ENCODE results near the gene RNF31. TPM values are rescaled to one million over a fixed set of nuclear protein-coding genes. Genes with fewer than 3 reads are reported as not detected.
"Not testable (repeated sequence)": the region's sequence is repeated elsewhere in the genome, so short reads cannot be mapped to it uniquely, and the experiment has no call there.

RNF31 gene
- total and polyA plus RNA-seq, 5 donors, result 27.6 to 48.4 (median 40.6) TPM

DNA sequence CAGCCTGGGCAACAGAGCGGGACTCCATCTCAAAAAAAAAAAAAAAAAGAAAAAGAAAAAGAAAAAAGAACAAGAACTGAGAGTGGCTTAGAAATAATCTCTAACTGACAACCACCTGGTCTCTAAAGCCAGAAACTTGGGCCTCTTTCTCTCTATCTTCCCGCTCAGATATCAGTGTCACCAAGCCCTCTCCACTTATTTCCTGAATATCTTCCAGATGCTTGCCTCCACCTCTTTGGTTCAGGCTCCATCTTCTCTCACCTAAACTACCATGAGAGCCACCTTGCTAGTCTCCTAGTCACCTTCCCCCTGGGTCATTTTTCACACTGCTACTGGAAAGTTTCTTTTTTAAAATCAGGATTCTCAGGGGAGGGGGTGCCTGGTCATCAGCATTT, 49.8 kb downstream of the RNF31 start:
- H3K27ac ChIP-seq (ENCODE audit: low read length), result no peak overlapping the region
- no peak overlapping the region for H3K4me3 ChIP-seq (ENCODE audit: low read length)
- no peak for DNase-seq
- intact Hi-C loops (cut with DNase I), result no loop called here
- no peaks in the 10 kb centered on the region for H3K27me3 ChIP-seq (ENCODE audit: control insufficient read depth, insufficient read depth)
- H3K4me1 ChIP-seq (ENCODE audit: control insufficient read depth, insufficient read depth, low read length), result no peaks in the 10 kb centered on the region
- no peaks in the 10 kb centered on the region for H3K9me3 ChIP-seq (ENCODE audit: control insufficient read depth, low read length)
- ATAC-seq, result no peak
- 87% methylated on average over 2 of the region's 2 CpGs for WGBS

DNA sequence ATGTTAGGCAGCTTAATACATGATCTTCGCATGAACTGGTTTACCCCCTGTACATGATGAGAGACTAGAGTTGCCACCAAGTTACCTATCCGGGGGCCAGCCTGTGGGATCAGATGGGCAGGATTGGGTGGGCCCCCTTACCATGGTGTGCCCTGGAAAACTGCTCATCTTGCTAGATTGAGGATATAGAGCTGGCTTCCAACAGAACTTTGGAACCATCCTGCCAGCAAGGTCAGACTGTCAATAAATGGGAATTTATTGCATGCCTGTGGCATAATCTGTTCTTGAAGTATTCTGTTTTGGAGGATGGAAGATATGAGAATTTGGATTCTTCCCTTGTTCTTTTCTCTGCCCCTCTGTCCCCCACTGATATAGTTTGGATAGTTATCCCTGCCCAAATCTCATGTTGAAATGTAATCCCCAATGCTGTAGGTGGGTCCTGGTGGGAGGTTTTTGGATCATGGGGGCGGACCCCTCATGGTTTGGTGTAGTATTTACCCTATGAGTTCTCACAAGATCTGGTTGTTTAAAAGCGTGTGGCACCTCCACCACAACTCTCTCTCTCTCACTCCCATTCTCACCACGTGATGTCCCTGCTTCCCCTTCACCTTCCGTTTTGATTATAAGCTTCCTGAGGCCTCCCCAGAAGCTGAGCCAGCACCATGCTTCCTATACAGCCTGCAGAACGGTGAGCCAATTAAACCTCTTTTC, 51.7 kb downstream of the RNF31 start:
- WGBS, result 84% methylated on average over 7 of the region's 7 CpGs
- Histone ChIP-seq H3K4me1 (ENCODE audit: control insufficient read depth, insufficient read depth, low read length) (no peaks in the 10 kb centered on the region), H3K9me3 (ENCODE audit: control insufficient read depth, low read length) (no peaks in the 10 kb centered on the region), H3K4me3 (ENCODE audit: low read length) (no peak overlapping the region), H3K27me3 (ENCODE audit: control insufficient read depth, insufficient read depth) (no peaks in the 10 kb centered on the region), H3K27ac (ENCODE audit: low read length) (no peak overlapping the region)
- DNase-seq, result no peak
- intact Hi-C loops (cut with DNase I), result no loop called here
- ATAC-seq, result no peak

DNA sequence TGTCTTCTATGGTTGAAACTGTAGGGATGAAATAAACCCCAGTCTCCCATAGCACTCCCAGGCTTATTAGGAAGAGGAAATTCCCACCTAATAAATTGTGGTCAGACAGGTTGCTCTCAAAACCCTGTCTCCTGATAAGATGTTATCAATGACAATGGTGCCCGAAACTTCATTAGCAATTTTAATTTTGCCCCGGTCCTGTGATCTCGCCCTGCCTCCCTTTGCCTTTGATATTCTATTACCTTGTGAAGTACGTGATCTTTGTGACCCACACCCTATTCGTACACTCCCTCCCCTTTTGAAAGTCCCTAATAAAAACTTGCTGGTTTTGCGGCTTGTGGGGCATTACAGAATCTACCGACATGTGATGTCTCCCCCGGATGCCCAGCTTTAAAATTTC, 55.2 kb downstream of the RNF31 start:
- H3K27me3 ChIP-seq (ENCODE audit: control insufficient read depth, insufficient read depth); DNase-seq; ATAC-seq; H3K4me1 ChIP-seq (ENCODE audit: control insufficient read depth, insufficient read depth, low read length); H3K9me3 ChIP-seq (ENCODE audit: control insufficient read depth, low read length); H3K4me3 ChIP-seq (ENCODE audit: low read length); intact Hi-C loops (cut with DNase I); H3K27ac ChIP-seq (ENCODE audit: low read length): not testable (repeated sequence)
- 91% methylated on average over 8 of the region's 8 CpGs for WGBS

DNA sequence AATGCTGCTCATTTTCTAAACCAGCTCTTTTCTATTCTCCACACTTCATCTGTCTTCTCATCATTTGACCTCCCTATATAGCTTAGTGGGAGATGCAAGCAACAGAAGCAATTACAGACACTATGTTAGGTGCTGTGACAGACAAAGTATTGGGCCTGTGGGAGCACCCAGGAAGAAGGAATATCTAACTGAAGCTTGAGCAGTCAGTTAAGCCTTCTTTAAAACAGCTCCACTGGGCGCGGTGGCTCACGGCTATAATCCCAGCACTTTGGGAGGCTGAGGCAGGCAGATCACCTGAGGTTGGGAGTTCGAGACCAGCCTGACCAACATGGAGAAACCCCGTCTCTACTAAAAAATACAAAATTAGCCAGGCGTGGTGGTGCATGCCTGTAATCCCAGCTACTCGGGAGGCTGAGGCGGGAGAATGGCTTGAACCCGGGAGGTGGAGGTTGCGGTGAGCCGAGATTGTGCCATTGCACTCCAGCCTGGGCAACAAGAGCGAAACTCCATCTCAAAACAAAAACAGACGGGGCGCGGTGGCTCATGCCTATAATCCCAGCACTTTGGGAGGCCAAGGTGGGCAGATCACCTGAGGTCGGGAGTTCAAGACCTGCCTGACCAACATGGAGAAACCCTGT, 56.1 kb downstream of the RNF31 start:
- 98% methylated on average over 16 of the region's 16 CpGs for WGBS
- H3K4me3 ChIP-seq (ENCODE audit: low read length); DNase-seq; H3K4me1 ChIP-seq (ENCODE audit: control insufficient read depth, insufficient read depth, low read length); H3K9me3 ChIP-seq (ENCODE audit: control insufficient read depth, low read length); H3K27me3 ChIP-seq (ENCODE audit: control insufficient read depth, insufficient read depth); ATAC-seq; H3K27ac ChIP-seq (ENCODE audit: low read length); intact Hi-C loops (cut with DNase I): not testable (repeated sequence)

DNA sequence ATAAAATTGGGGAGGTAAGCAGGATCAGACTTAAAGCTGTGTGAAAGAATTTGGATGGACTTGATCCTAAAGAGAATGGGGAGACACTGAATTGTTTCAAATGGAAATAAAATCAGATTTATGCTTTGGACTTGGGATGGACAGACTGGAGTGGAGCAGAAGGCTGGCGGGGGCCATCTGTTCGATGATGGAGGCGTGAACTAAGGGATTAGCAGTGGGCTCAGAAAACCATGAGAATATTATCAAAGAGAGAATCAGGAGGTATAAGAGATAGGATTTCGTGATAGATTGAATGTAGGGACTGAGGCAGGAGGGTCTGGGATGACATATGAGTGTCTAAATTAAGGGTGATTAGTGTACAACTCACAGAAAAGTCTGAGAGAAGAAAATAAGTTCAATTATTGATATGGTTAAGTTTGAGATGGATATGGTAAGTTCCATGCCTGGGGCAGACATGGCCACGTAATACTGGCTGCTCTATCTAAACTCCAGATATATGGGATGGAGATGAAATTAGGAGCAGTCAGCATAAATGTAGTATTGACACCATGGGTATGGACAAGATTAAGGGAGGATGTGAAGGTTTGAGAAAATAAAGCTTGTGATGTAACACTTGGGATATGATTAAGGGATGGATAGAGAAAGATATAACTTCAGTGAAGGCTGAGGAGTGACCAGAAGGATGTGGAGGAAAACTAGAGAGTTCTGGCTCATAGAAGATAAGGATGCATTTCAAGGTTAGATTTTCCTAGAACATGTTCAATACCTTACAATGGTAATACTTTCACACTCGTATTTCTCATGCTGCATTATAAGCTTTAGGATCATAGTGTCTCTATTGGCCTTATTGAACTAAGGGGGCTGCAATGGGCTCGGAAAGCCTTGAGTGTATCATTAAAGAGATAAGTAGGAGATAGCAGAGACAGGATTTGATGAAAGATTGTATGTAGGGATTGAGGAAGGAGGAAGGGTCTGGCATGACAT, 57.2 kb downstream of the RNF31 start:
- no peak for ATAC-seq
- WGBS, result 94% methylated on average over 7 of the region's 7 CpGs
- intact Hi-C loops (cut with DNase I), result no loop called here
- H3K27me3 ChIP-seq (ENCODE audit: control insufficient read depth, insufficient read depth), result no peaks in the 10 kb centered on the region
- no peak overlapping the region for H3K4me3 ChIP-seq (ENCODE audit: low read length)
- DNase-seq, result no peak
- no peaks in the 10 kb centered on the region for H3K4me1 ChIP-seq (ENCODE audit: control insufficient read depth, insufficient read depth, low read length)
- no peak overlapping the region for H3K27ac ChIP-seq (ENCODE audit: low read length)
- H3K9me3 ChIP-seq (ENCODE audit: control insufficient read depth, low read length), result no peaks in the 10 kb centered on the region

DNA sequence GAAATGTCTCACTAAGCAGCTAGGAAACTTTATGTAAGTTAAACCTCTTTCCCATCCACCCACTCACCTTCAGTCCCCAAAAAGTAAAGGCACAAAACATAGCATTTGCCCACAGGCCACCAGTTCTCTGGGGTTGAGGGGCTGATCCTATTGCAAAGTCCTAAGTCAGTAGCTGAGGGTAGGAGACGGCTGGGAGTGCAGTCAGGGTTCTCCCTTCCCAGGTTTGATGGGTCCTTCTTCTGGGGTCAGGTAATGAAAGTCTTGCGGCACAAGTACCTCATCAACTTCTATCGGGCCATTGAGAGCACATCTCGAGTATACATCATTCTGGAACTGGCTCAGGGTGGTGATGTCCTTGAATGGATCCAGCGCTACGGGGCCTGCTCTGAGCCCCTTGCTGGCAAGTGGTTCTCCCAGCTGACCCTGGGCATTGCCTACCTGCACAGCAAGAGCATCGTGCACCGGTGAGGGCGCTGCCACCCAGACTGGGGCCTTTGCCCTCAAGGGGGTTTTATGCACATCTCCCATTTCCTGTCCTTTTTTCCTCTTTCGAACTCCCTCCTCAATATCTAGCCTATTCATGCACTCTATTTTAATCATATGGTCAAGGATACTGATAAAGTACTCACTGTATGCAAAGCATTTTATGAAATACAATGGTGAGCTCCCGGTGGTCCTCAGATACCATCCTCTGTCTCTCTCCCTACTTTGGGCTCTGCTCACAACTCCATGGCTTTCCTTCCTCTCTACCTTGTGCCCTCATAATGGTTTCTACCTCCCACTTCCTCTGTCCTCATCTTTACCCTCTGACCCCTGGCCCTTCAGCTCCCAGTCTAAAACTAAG, 59.2 kb downstream of the RNF31 start:
- DNase-seq (no peak), ATAC-seq (no peak)
- Histone ChIP-seq H3K27ac (ENCODE audit: low read length) (no peak overlapping the region), H3K4me3 (ENCODE audit: low read length) (no peak overlapping the region), H3K9me3 (ENCODE audit: control insufficient read depth, low read length) (no peaks in the 10 kb centered on the region), H3K4me1 (ENCODE audit: control insufficient read depth, insufficient read depth, low read length) (no peaks in the 10 kb centered on the region), H3K27me3 (ENCODE audit: control insufficient read depth, insufficient read depth) (no peaks in the 10 kb centered on the region)
- intact Hi-C loops (cut with DNase I), result no loop called here
- 95% methylated on average over 11 of the region's 11 CpGs for WGBS

DNA sequence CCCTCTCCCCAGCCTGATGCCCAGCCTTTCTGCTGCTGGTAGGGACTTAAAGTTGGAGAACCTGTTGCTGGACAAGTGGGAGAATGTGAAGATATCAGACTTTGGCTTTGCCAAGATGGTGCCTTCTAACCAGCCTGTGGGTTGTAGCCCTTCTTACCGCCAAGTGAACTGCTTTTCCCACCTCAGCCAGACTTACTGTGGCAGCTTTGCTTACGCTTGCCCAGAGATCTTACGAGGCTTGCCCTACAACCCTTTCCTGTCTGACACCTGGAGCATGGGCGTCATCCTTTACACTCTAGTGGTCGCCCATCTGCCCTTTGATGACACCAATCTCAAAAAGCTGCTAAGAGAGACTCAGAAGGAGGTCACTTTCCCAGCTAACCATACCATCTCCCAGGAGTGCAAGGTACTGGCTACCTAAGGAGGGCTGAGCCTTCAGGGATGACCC, 59.8 kb downstream of the RNF31 start:
- 94% methylated on average over 5 of the region's 5 CpGs for WGBS
- Histone ChIP-seq H3K4me3 (ENCODE audit: low read length) (no peak overlapping the region), H3K4me1 (ENCODE audit: control insufficient read depth, insufficient read depth, low read length) (no peaks in the 10 kb centered on the region), H3K27me3 (ENCODE audit: control insufficient read depth, insufficient read depth) (no peaks in the 10 kb centered on the region), H3K9me3 (ENCODE audit: control insufficient read depth, low read length) (no peaks in the 10 kb centered on the region), H3K27ac (ENCODE audit: low read length) (no peak overlapping the region)
- intact Hi-C loops (cut with DNase I), result no loop called here
- DNase-seq (no peak), ATAC-seq (no peak)

DNA sequence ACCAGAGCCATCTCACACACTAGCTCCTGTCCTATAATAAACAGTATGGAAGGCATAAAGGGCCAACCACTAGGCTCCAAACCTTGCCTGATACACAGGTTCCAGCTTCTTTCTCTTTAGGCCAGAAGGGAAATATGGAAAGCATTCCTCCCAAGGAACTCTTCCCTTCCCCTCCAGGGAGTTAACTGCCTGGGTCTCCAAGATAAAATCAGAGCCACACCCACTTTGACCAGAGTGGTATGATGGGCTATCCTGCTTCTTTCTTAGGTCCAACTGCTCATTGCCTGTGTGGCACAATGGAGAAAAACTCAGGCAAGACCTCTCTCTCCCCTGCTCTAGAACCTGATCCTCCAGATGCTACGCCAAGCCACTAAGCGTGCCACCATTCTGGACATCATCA, 60.3 kb downstream of the RNF31 start:
- WGBS, result 99% methylated on average over 2 of the region's 2 CpGs
- ATAC-seq (no peak), DNase-seq (no peak)
- intact Hi-C loops (cut with DNase I), result no loop called here
- no peak overlapping the region for H3K4me3 ChIP-seq (ENCODE audit: low read length)
- H3K27me3 ChIP-seq (ENCODE audit: control insufficient read depth, insufficient read depth), result no peaks in the 10 kb centered on the region
- H3K9me3 ChIP-seq (ENCODE audit: control insufficient read depth, low read length), result no peaks in the 10 kb centered on the region
- no peaks in the 10 kb centered on the region for H3K4me1 ChIP-seq (ENCODE audit: control insufficient read depth, insufficient read depth, low read length)
- H3K27ac ChIP-seq (ENCODE audit: low read length), result no peak overlapping the region
